Lower leg skin (tissue), 4 donors: ENCODE data around the gene SERPINH1. TPM values are rescaled to one million over a fixed set of nuclear protein-coding genes. Genes with fewer than 3 reads are reported as not detected.

Source experiments
- DNase-seq, 2 donors: peaks; one replicate each; pipeline ENCODE4 v3.0.0-alpha.2; 2019; ENCODE audit warnings: low spot score in 2 of 2
- H3K4me3 ChIP-seq: fragments of 200-600 bp; sonication (generic); 2 replicates; pipeline ENCODE4 v1.5.1; 2017; ENCODE audit warnings: mild to moderate bottlenecking, low read depth; ENCODE audit not compliant: poor library complexity, severe bottlenecking
- CTCF ChIP-seq, 3 donors: fragments of 450-650 bp; IDR thresholded peaks; one replicate each; pipeline ENCODE4 v1.5.1; 2016; ENCODE audit warnings: antibody characterized with exemption in 3 of 3, mild to moderate bottlenecking in 3 of 3, moderate library complexity in 2 of 3
- POLR2A ChIP-seq, 2 donors: fragments of 450-650 bp; IDR thresholded peaks; one replicate each; pipeline ENCODE4 v1.6.1; 2016 to 2017; ENCODE audit warnings: antibody characterized with exemption in 2 of 2, mild to moderate bottlenecking in 1 of 2, moderate library complexity in 1 of 2
- WGBS, 2 donors: methylation state at CpG; one replicate each; pipeline ENCODE4 v1.1.5; 2018; 5-methylcytosine and 5-hydroxymethylcytosine counted together
- intact Hi-C: fragments of 100-400 bp; cut with DNase I; formaldehyde crosslinking; loops from one replicate; pipeline ENCODE4 v1.15.0; 2023; ENCODE audit warnings: low total_unique reads
- total RNA-seq, 4 donors: library from RNA; depleted of rRNA; stranded (reverse); fragments of >200 nt; gene quantifications; one replicate each; pipeline ENCODE4 v1.1.0, GENCODE V29; 2016

The SERPINH1 gene
- total RNA-seq: 100 to 1,000 TPM in 2 of 4 donors, 10 to 100 TPM in 2; 73.3 to 116 (median 94.3) TPM

- peak within 1 kb of the TSS; percentile 90 for H3K4me3 ChIP-seq
- peak; percentile 84 to 97 for DNase-seq
- intact Hi-C loops: no loop called here
- TF ChIP-seq POLR2A (IDR thresholded peaks at IDR 0.05) (no peak), CTCF (IDR thresholded peaks at IDR 0.05) (no peak)
- 1% methylated on average over 48 to 51 of the region's 51 CpGs for WGBS, 2 donors
These were observed at the start of gene SERPINH1 for GRCh38 chr11:75562048-75562835. Gene SERPINH1 (plus strand): TSS chr11:75562253. CDS start chr11:75566350, 4,097 bp downstream.

- no peak for TF ChIP-seq CTCF (IDR thresholded peaks at IDR 0.05)
- TF ChIP-seq POLR2A (IDR thresholded peaks at IDR 0.05): no peak
- DNase-seq: no peak
- WGBS, 2 donors: 61 to 76% methylated on average over 5 of the region's 5 CpGs
- H3K4me3 ChIP-seq: no peak overlapping the region
- intact Hi-C loops: no loop called here
These were observed 48.8 kb upstream of the SERPINH1 start for GRCh38 chr11:75513250-75513649.

GRCh38 chr11:75514596-75514995 lies 47.5 kb upstream of the SERPINH1 start:
- intact Hi-C loops: no loop called here
- no peak for TF ChIP-seq POLR2A (IDR thresholded peaks at IDR 0.05)
- no peak for TF ChIP-seq CTCF (IDR thresholded peaks at IDR 0.05)

GRCh38 chr11:75516140-75516539 lies 45.9 kb upstream of the SERPINH1 start:
- 90 to 92% methylated on average over 3 of the region's 3 CpGs for WGBS, 2 donors
- no peak for DNase-seq
- H3K4me3 ChIP-seq: no peak overlapping the region
- no peak for TF ChIP-seq CTCF (IDR thresholded peaks at IDR 0.05)
- no peak for TF ChIP-seq POLR2A (IDR thresholded peaks at IDR 0.05)
- intact Hi-C loops: no loop called here

More at GRCh38 chr11:75514596-75514995, 47.5 kb upstream of the SERPINH1 start:
- no peak overlapping the region for H3K4me3 ChIP-seq
- no peak for DNase-seq

GRCh38 chr11:75516886-75517285 lies 45.2 kb upstream of the SERPINH1 start:
- DNase-seq: no peak
- intact Hi-C loops: no loop called here
- TF ChIP-seq CTCF (IDR thresholded peaks at IDR 0.05) (no peak), POLR2A (IDR thresholded peaks at IDR 0.05) (no peak)
- 92 to 93% methylated on average over 7 of the region's 7 CpGs for WGBS, 2 donors
- no peak overlapping the region for H3K4me3 ChIP-seq

GRCh38 chr11:75518204-75518549 lies 43.9 kb upstream of the SERPINH1 start:
- no peak for TF ChIP-seq POLR2A (IDR thresholded peaks at IDR 0.05)
- TF ChIP-seq CTCF (IDR thresholded peaks at IDR 0.05): no peak
- no peak for DNase-seq
- no peak overlapping the region for H3K4me3 ChIP-seq
- 88 to 91% methylated on average over 3 of the region's 3 CpGs for WGBS, 2 donors
- intact Hi-C loops: no loop called here
